Measurements from ENCODE around the gene LGALS9. TPM values are rescaled to one million over a fixed set of nuclear protein-coding genes. Genes with fewer than 3 reads are reported as not detected.

LGALS9 gene
- total RNA-seq, 2 donors from 2014 or later: 1.6 to 2.9 TPM

DNA sequence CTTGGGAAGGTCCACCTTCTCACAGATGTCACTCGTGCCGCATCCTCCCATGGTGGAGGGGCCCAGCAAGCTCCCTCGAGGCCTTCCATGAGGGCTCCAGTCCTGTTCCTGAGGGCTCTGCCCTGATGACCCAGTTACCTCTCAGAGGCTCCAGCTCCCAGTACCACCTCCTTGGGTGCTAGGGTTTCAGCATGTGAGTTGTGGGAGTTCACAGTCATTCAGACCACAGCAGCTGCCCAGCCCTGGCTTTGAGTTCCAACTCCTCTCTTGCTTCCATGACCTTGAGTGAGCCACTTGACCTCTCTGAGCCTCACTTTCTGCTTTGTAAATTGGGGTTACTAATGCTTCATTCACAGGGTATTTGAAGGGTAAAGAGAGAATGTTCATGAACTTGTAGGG, 37.1 kb upstream of the LGALS9 start:
- Mint-ChIP-seq H3K9me3 (no peaks in the 10 kb centered on the region), H3K36me3 (ENCODE audit: low read depth) (peaks cover 14% of the 10 kb centered on the region), H3K27ac (no peak overlapping the region), H3K4me1 (no peaks in the 10 kb centered on the region), H3K4me3 (no peak overlapping the region), H3K27me3 (ENCODE audit: insufficient read depth) (no peaks in the 10 kb centered on the region)
- Histone ChIP-seq H3K4me1 (ENCODE audit: control insufficient read depth, insufficient read depth, low read length) (no peaks in the 10 kb centered on the region), H3K27ac (ENCODE audit: low read depth, low read length) (no peak overlapping the region), H3K27me3 (ENCODE audit: control insufficient read depth, insufficient read depth, low read length, poor library complexity, severe bottlenecking) (no peaks in the 10 kb centered on the region), H3K36me3 (ENCODE audit: control insufficient read depth, insufficient read depth, low read length) (peaks cover 17% of the 10 kb centered on the region), H3K4me3 (ENCODE audit: low read length) (no peak overlapping the region), H3K9ac (ENCODE audit: extremely low read depth, low read length, poor library complexity, severe bottlenecking) (no peak overlapping the region), H3K9me3 (ENCODE audit: control insufficient read depth, low read length) (no peaks in the 10 kb centered on the region)
- TF ChIP-seq, protein P1, sequence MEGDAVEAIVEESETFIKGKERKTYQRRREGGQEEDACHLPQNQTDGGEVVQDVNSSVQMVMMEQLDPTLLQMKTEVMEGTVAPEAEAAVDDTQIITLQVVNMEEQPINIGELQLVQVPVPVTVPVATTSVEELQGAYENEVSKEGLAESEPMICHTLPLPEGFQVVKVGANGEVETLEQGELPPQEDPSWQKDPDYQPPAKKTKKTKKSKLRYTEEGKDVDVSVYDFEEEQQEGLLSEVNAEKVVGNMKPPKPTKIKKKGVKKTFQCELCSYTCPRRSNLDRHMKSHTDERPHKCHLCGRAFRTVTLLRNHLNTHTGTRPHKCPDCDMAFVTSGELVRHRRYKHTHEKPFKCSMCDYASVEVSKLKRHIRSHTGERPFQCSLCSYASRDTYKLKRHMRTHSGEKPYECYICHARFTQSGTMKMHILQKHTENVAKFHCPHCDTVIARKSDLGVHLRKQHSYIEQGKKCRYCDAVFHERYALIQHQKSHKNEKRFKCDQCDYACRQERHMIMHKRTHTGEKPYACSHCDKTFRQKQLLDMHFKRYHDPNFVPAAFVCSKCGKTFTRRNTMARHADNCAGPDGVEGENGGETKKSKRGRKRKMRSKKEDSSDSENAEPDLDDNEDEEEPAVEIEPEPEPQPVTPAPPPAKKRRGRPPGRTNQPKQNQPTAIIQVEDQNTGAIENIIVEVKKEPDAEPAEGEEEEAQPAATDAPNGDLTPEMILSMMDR (conservative IDR thresholded peaks at IDR 0.05): no peak
- whole genome bisulfite sequencing, 2 experiments (ENCODE audit: insufficient coverage in 1 of 2, insufficient read length in 1 of 2): 92 to 95% methylated on average over 3 of the region's 3 CpGs
- DNase-seq: no peak

DNA sequence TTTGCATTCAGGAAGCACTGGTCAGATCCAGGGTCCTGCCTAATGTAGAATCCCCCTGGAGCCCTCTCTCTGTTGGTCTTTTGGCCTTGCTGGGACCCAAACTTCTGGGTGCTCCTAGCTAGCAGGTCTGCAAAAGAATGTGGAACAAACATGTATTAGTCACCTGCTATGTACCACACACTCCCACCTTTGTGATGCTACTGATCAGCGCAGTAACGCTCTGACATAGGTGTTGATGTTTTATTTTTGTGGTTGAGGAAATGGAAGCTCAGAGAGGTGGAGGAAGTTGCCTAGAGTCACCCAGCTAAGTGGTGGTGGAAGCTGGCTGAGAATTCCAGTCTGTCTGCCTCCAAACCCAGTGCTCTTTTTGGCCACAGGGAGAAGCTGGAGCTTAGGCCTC, 35.8 kb upstream of the LGALS9 start:
- H3K9me3 ChIP-seq (ENCODE audit: control insufficient read depth, low read length): no peaks in the 10 kb centered on the region
- no peak overlapping the region for H3K9ac ChIP-seq (ENCODE audit: extremely low read depth, low read length, poor library complexity, severe bottlenecking)
- H3K36me3 Mint-ChIP-seq (ENCODE audit: low read depth): peaks cover 14% of the 10 kb centered on the region
- no peaks in the 10 kb centered on the region for H3K4me1 ChIP-seq (ENCODE audit: control insufficient read depth, insufficient read depth, low read length)
- no peak overlapping the region for H3K27ac ChIP-seq (ENCODE audit: low read depth, low read length)
- WGBS, 2 experiments (ENCODE audit: insufficient coverage in 1 of 2, insufficient read length in 1 of 2): 97% methylated on average over 2 of the region's 2 CpGs; no CpG with 5 or more reads in 1 of the 2 experiments
- H3K27ac Mint-ChIP-seq: no peak overlapping the region
- no peak overlapping the region for H3K4me3 ChIP-seq (ENCODE audit: low read length)
- DNase-seq: no peak
- no peaks in the 10 kb centered on the region for H3K27me3 Mint-ChIP-seq (ENCODE audit: insufficient read depth)
- H3K4me3 Mint-ChIP-seq: no peak overlapping the region
- H3K9me3 Mint-ChIP-seq: no peaks in the 10 kb centered on the region
- H3K36me3 ChIP-seq (ENCODE audit: control insufficient read depth, insufficient read depth, low read length): peaks cover 15% of the 10 kb centered on the region
- H3K27me3 ChIP-seq (ENCODE audit: control insufficient read depth, insufficient read depth, low read length, poor library complexity, severe bottlenecking): no peaks in the 10 kb centered on the region
- no peaks in the 10 kb centered on the region for H3K4me1 Mint-ChIP-seq
- TF ChIP-seq, protein P1 (conservative IDR thresholded peaks at IDR 0.05): no peak

DNA sequence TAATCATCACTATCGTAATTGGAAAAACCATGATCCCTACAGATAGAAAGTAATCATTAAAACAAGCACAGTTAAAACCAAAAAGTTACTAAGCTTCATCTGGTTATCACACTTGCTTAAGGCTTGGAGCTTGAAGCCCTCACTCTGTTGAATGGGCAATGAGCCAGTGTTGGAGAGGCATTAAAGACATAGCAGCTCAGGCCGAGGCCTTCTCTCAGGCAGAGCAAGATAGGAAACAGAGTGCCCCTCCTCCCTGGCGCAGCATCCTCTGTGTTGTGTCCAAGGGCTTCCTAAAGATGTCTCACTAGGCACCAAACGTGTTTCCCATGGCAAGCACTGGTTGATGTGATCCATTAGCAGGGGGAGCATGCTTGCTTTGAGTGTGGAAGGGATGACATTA, 34.9 kb upstream of the LGALS9 start:
- Mint-ChIP-seq H3K4me1 (no peaks in the 10 kb centered on the region), H3K9me3 (no peaks in the 10 kb centered on the region), H3K27me3 (ENCODE audit: insufficient read depth) (no peaks in the 10 kb centered on the region), H3K27ac (no peak overlapping the region), H3K4me3 (no peak overlapping the region), H3K36me3 (ENCODE audit: low read depth) (peaks cover 20% of the 10 kb centered on the region)
- no peak for DNase-seq
- Histone ChIP-seq H3K9ac (ENCODE audit: extremely low read depth, low read length, poor library complexity, severe bottlenecking) (no peak overlapping the region), H3K36me3 (ENCODE audit: control insufficient read depth, insufficient read depth, low read length) (peaks cover 20% of the 10 kb centered on the region), H3K27ac (ENCODE audit: low read depth, low read length) (no peak overlapping the region), H3K27me3 (ENCODE audit: control insufficient read depth, insufficient read depth, low read length, poor library complexity, severe bottlenecking) (no peaks in the 10 kb centered on the region), H3K9me3 (ENCODE audit: control insufficient read depth, low read length) (no peaks in the 10 kb centered on the region), H3K4me1 (ENCODE audit: control insufficient read depth, insufficient read depth, low read length) (no peaks in the 10 kb centered on the region), H3K4me3 (ENCODE audit: low read length) (no peak overlapping the region)
- TF ChIP-seq, protein P1 (conservative IDR thresholded peaks at IDR 0.05): no peak
- 90 to 92% methylated on average over 3 to 4 of the region's 4 CpGs for WGBS, 2 experiments (ENCODE audit: insufficient coverage in 1 of 2, insufficient read length in 1 of 2)

Measured in endodermal cell (in vitro differentiated cells).